ENCODE data around the gene NTNG2.

DNA sequence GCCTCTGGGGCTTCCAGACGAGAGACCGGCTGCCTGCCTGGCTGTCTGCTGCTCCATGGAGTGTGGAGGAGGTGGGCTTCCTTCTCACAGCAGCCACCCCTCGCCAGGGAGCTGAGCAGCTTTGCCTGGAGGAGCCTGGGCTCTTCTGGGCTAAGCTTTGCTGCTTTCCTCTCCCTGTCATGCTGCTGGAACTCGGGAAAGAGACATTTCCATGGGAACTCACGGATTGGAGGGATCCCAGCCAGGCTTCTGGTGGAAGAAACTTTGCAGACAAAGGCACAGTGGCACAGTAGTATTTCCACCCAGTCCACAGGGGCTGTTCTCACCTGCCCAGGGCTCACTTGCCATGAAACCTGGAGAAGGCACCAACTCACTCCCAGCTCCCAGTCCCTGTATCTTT, 5.6 kb upstream of the NTNG2 start:
- TF ChIP-seq, protein P1, sequence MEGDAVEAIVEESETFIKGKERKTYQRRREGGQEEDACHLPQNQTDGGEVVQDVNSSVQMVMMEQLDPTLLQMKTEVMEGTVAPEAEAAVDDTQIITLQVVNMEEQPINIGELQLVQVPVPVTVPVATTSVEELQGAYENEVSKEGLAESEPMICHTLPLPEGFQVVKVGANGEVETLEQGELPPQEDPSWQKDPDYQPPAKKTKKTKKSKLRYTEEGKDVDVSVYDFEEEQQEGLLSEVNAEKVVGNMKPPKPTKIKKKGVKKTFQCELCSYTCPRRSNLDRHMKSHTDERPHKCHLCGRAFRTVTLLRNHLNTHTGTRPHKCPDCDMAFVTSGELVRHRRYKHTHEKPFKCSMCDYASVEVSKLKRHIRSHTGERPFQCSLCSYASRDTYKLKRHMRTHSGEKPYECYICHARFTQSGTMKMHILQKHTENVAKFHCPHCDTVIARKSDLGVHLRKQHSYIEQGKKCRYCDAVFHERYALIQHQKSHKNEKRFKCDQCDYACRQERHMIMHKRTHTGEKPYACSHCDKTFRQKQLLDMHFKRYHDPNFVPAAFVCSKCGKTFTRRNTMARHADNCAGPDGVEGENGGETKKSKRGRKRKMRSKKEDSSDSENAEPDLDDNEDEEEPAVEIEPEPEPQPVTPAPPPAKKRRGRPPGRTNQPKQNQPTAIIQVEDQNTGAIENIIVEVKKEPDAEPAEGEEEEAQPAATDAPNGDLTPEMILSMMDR (IDR thresholded peaks at IDR 0.05) = no peak
- no peak for TF ChIP-seq POLR2AphosphoS5 (IDR thresholded peaks at IDR 0.05; ENCODE audit: insufficient read depth in 1 of 2, low read depth in 1 of 2)
- no peak for TF ChIP-seq POLR2A (IDR thresholded peaks at IDR 0.05)

All from vagina (tissue), 2 donors.